ENCODE results near the gene ARID1B. TPM values are rescaled to one million over a fixed set of nuclear protein-coding genes. Genes with fewer than 3 reads are reported as not detected.

ARID1B gene
- total and polyA plus RNA-seq, 2 of the 13 experiments (the other 11 are each of a cell fraction or from before 2014, with no cell fraction given) = 20.1 to 32.6 TPM

GRCh38 chr6:156841508-156841907 is 64.3 kb downstream of the ARID1B start:
- no peak for ATAC-seq
- Histone ChIP-seq H3K27ac (ENCODE audit: extremely low read length, insufficient read depth, low read length) (no peak overlapping the region), H4K20me1 (ENCODE audit: insufficient read depth, low read length) (peaks cover 7% of the 10 kb centered on the region; the same call in 1 of the 2 replicates), H3K27me3 (ENCODE audit: control insufficient read depth in 1 of 2, insufficient read depth in 2 of 2, low read length in 2 of 2) (no peaks in the 10 kb centered on the region), H3K9ac (ENCODE audit: insufficient read depth, low read depth, low read length) (no peak overlapping the region), H3K36me3 (replicated peaks in 1 of 2; ENCODE audit: control insufficient read depth in 1 of 2, insufficient read depth in 2 of 2, low read length in 2 of 2) (peaks cover 4 to 5% of the 10 kb centered on the region in 2 experiments; a peak in 3 of 5 replicates), H3K9me3 (ENCODE audit: low read length) (no peaks in the 10 kb centered on the region), H3K4me3 (replicated peaks in 1 of 3; ENCODE audit: insufficient read depth in 1 of 3, low read depth in 2 of 3, low read length in 3 of 3) (no peak overlapping the region), H3K4me2 (ENCODE audit: low read depth, low read length) (no peak overlapping the region), H3K79me2 (ENCODE audit: insufficient read depth, low read length) (peaks cover 76% of the 10 kb centered on the region), H2AFZ (ENCODE audit: low read length) (no peak overlapping the region), H3K4me1 (ENCODE audit: insufficient read depth, low read length) (peaks cover 23% of the 10 kb centered on the region)
- TF ChIP-seq BRD4 (CRISPR knock-in tag; IDR thresholded peaks at IDR 0.05) (no peak), ZNF224 (CRISPR knock-in tag; IDR thresholded peaks at IDR 0.05) (no peak), ZNF18 (CRISPR knock-in tag; IDR thresholded peaks at IDR 0.05; ENCODE audit: insufficient replicate concordance) (no peak), ZNF891 (CRISPR knock-in tag; IDR thresholded peaks at IDR 0.05) (no peak), HBP1 (CRISPR knock-in tag; IDR thresholded peaks at IDR 0.05; ENCODE audit: low read depth) (no peak), ATF7 (IDR thresholded peaks at IDR 0.05) (no peak), ATF7 (CRISPR knock-in tag; IDR thresholded peaks at IDR 0.05) (no peak), ZNF383 (CRISPR knock-in tag; IDR thresholded peaks at IDR 0.05; ENCODE audit: borderline replicate concordance) (no peak), ZKSCAN1 (IDR thresholded peaks at IDR 0.05; ENCODE audit: low read length) (0 out of 2 replicates have a peak, but pooled peaks have one; percentile 44)
- in situ Hi-C loops (cut with HindIII; ENCODE audit: extremely low pct_ligation_motif_present, low pct_unique_long_range_greater_than_20kb) (no loop called here), intact Hi-C loops (cut with micrococcal nuclease; ENCODE audit: unreplicated experiment) (no loop called here)
- CTCF ChIA-PET (ENCODE audit: low intra/inter-chr PET ratio, low total read pairs) = no interaction called here
- POLR2A ChIA-PET = no interaction called here
- DNase-seq (ENCODE audit: low spot score) = no peak
- FAIRE-seq = no peak
- BruUV-seq (replicated peaks) = no TSS peak
- 98% methylated on average over 3 of the region's 3 CpGs for WGBS (ENCODE audit: low lambda C conversion rate)
